Measurements from ENCODE around the gene ACSF3.

ACSF3 gene

GRCh38 chr16:89093602-89094251 is at the start of gene ACSF3:
ACSF3 (plus strand) TSS chr16:89093852; CDS start chr16:89100682, 6,830 bp downstream.
- DNase-seq, result peak; percentile 66

- DNase-seq, result no peak
Measured at GRCh38 chr16:89044418-89045180, 49.1 kb upstream of the ACSF3 start.

GRCh38 chr16:89045181-89045815 is 48.4 kb upstream of the ACSF3 start:
- no peak for DNase-seq

GRCh38 chr16:89045881-89046280 is 47.8 kb upstream of the ACSF3 start:
- no peak for DNase-seq

GRCh38 chr16:89046491-89046890 is 47.2 kb upstream of the ACSF3 start:
- no peak for DNase-seq

GRCh38 chr16:89047331-89048089 is 46.1 kb upstream of the ACSF3 start:
- no peak for DNase-seq

- no peak for DNase-seq
Measured at GRCh38 chr16:89048090-89048725, 45.4 kb upstream of the ACSF3 start.

GRCh38 chr16:89048871-89049422 is 44.7 kb upstream of the ACSF3 start:
- DNase-seq, result no peak

GRCh38 chr16:89049484-89050118 is 44.1 kb upstream of the ACSF3 start:
- DNase-seq, result no peak

GRCh38 chr16:89050119-89050867 is 43.4 kb upstream of the ACSF3 start:
- no peak for DNase-seq

GRCh38 chr16:89050868-89051311 is 42.8 kb upstream of the ACSF3 start:
- DNase-seq, result no peak

- DNase-seq, result no peak
Measured at GRCh38 chr16:89051521-89052166, 42.0 kb upstream of the ACSF3 start.

- DNase-seq, result no peak
Measured at GRCh38 chr16:89052191-89052889, 41.3 kb upstream of the ACSF3 start.

GRCh38 chr16:89052890-89053724 is 40.5 kb upstream of the ACSF3 start:
- no peak for DNase-seq

GRCh38 chr16:89053725-89054029 is 40.0 kb upstream of the ACSF3 start:
- DNase-seq, result no peak

GRCh38 chr16:89054261-89054661 is 39.4 kb upstream of the ACSF3 start:
- no peak for DNase-seq

- no peak for DNase-seq
Measured at GRCh38 chr16:89054714-89055113, 38.9 kb upstream of the ACSF3 start.

- no peak for DNase-seq
Measured at GRCh38 chr16:89055313-89055712, 38.3 kb upstream of the ACSF3 start.

- DNase-seq, result no peak
Measured at GRCh38 chr16:89055894-89056555, 37.6 kb upstream of the ACSF3 start.
